ENCODE data around the gene SEPTIN8. TPM values are rescaled to one million over a fixed set of nuclear protein-coding genes. Genes with fewer than 3 reads are reported as not detected.

Gene SEPTIN8
- total RNA-seq, 1 donor from 2014 or later = 97.5 TPM

DNA sequence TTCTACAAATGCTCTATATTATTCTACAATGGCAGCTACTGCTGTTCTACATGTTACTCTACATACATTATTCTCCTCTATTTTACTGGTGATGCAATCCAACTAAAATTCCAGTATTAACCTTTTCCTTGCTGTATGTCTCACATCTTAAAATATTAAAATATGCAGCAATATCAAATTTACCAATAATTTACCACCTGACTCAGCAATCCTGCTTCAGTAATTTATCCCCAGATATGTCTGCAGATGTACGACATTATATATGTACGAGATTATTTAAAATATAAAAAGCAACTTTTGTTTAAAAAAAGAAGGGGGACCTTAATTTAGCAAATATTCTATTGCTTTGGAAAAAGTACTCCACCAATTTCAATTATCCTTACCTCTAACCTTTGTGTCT, 51.3 kb downstream of the SEPTIN8 start:
- Histone ChIP-seq H3K9me3 (ENCODE audit: insufficient read depth, low read depth, low read length) (no peaks in the 10 kb centered on the region), H2AFZ (ENCODE audit: low read depth, low read length) (no peak overlapping the region), H3K27ac (ENCODE audit: low read depth, low read length) (no peak overlapping the region), H3K4me3 (ENCODE audit: insufficient read depth, low read depth, low read length) (no peak overlapping the region), H4K20me1 (ENCODE audit: insufficient read depth, low read length) (peaks cover 6% of the 10 kb centered on the region), H3K4me1 (ENCODE audit: insufficient read depth, low read length) (no peaks in the 10 kb centered on the region), H3K9ac (ENCODE audit: low read length) (no peak overlapping the region), H3K36me3 (ENCODE audit: insufficient read depth, low read length) (peaks cover 4% of the 10 kb centered on the region), H3K4me2 (ENCODE audit: low read length) (no peak overlapping the region), H3K79me2 (ENCODE audit: insufficient read depth, low read length) (no peaks in the 10 kb centered on the region), H3K27me3 (ENCODE audit: insufficient read depth, low read length) (no peaks in the 10 kb centered on the region)
- Mint-ChIP-seq H3K36me3 (ENCODE audit: low read depth, unreplicated experiment) (peaks cover 4% of the 10 kb centered on the region), H3K4me1 (ENCODE audit: low read depth, unreplicated experiment) (no peaks in the 10 kb centered on the region), H3K27ac (ENCODE audit: unreplicated experiment) (no peak overlapping the region), H3K27me3 (ENCODE audit: low read depth, unreplicated experiment) (no peaks in the 10 kb centered on the region), H3K9me3 (ENCODE audit: unreplicated experiment) (no peaks in the 10 kb centered on the region), H3K4me3 (ENCODE audit: unreplicated experiment) (no peak overlapping the region)
- FAIRE-seq = no peak
- DNase-seq (ENCODE audit: low read depth) = no peak
- TF ChIP-seq, protein P1, sequence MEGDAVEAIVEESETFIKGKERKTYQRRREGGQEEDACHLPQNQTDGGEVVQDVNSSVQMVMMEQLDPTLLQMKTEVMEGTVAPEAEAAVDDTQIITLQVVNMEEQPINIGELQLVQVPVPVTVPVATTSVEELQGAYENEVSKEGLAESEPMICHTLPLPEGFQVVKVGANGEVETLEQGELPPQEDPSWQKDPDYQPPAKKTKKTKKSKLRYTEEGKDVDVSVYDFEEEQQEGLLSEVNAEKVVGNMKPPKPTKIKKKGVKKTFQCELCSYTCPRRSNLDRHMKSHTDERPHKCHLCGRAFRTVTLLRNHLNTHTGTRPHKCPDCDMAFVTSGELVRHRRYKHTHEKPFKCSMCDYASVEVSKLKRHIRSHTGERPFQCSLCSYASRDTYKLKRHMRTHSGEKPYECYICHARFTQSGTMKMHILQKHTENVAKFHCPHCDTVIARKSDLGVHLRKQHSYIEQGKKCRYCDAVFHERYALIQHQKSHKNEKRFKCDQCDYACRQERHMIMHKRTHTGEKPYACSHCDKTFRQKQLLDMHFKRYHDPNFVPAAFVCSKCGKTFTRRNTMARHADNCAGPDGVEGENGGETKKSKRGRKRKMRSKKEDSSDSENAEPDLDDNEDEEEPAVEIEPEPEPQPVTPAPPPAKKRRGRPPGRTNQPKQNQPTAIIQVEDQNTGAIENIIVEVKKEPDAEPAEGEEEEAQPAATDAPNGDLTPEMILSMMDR (IDR thresholded peaks at IDR 0.05; ENCODE audit: insufficient read depth, low read depth, low read length) = no peak
- TF ChIP-seq EZH2 (IDR thresholded peaks at IDR 0.05; ENCODE audit: insufficient read depth, low read length) = no peak

DNA sequence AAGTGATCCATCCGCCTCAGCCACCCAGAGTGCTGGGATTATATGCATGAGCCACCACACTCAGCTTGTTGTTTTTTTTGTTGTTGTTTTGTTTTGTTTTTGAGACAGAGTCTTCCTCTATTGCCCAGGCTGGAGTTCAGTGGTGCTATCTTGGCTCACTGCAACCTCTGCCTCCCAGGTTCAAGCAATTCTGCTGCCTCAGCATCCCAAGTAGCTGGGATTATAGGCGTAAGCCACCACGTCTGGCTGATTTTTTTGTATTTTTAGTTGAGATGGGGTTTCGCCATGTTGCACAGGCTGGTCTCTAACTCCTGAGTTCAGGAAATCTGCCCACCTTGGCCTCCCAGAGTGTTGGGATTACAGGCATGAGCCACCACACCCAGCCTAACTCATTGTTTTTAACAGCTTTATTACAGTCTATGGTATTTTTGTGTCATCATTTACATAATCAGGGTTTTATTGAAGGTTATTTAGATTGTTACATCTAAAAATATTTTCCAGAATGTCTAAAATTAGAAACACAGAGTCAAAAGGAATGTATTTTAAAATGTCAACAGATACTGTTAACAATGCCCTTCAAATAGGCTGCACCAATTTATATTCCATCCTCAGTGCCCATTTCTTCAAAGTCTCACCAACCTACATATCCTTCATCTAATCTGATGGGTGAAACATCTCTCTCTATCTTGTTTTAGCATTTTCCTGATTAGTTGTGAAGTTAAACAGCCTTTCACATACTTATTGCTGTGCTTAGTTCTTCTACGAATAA, 58.3 kb downstream of the SEPTIN8 start:
- H3K79me2 ChIP-seq (ENCODE audit: insufficient read depth, low read length) = no peaks in the 10 kb centered on the region
- no peaks in the 10 kb centered on the region for H3K36me3 ChIP-seq (ENCODE audit: insufficient read depth, low read length)
- no peaks in the 10 kb centered on the region for H3K9me3 ChIP-seq (ENCODE audit: insufficient read depth, low read depth, low read length)
- no peaks in the 10 kb centered on the region for H3K27me3 ChIP-seq (ENCODE audit: insufficient read depth, low read length)
- Mint-ChIP-seq H3K4me1 (ENCODE audit: low read depth, unreplicated experiment) (no peaks in the 10 kb centered on the region), H3K27ac (ENCODE audit: unreplicated experiment) (no peak overlapping the region), H3K4me3 (ENCODE audit: unreplicated experiment) (no peak overlapping the region), H3K27me3 (ENCODE audit: low read depth, unreplicated experiment) (no peaks in the 10 kb centered on the region), H3K9me3 (ENCODE audit: unreplicated experiment) (no peaks in the 10 kb centered on the region), H3K36me3 (ENCODE audit: low read depth, unreplicated experiment) (peaks cover 2% of the 10 kb centered on the region)
- no peak for FAIRE-seq
- H3K4me2 ChIP-seq (ENCODE audit: low read length) = no peak overlapping the region
- H3K4me3 ChIP-seq (ENCODE audit: insufficient read depth, low read depth, low read length) = no peak overlapping the region
- no peak overlapping the region for H3K27ac ChIP-seq (ENCODE audit: low read depth, low read length)
- no peaks in the 10 kb centered on the region for H4K20me1 ChIP-seq (ENCODE audit: insufficient read depth, low read length)
- DNase-seq (ENCODE audit: low read depth) = no peak
- no peak overlapping the region for H3K9ac ChIP-seq (ENCODE audit: low read length)
- H3K4me1 ChIP-seq (ENCODE audit: insufficient read depth, low read length) = no peaks in the 10 kb centered on the region
- H2AFZ ChIP-seq (ENCODE audit: low read depth, low read length) = no peak overlapping the region
- TF ChIP-seq, protein P1 (IDR thresholded peaks at IDR 0.05; ENCODE audit: insufficient read depth, low read depth, low read length) = no peak
- no peak for TF ChIP-seq EZH2 (IDR thresholded peaks at IDR 0.05; ENCODE audit: insufficient read depth, low read length)
